Myocyte (in vitro differentiated cells): ENCODE data around the gene WWOX. TPM values are rescaled to one million over a fixed set of nuclear protein-coding genes. Genes with fewer than 3 reads are reported as not detected.

Source experiments
- DNase-seq: peaks from one replicate; pipeline ENCODE4 v3.0.0-alpha.2; 2012; ENCODE audit warnings: low read depth
- total RNA-seq: library from RNA; depleted of rRNA; stranded (reverse); fragments of >200 nt; gene quantifications from 2 replicates; pipeline ENCODE4 v1.2.3, GENCODE V29; 2014

The WWOX gene
- total RNA-seq, 1 donor from 2014 or later = 12.5 TPM

DNA sequence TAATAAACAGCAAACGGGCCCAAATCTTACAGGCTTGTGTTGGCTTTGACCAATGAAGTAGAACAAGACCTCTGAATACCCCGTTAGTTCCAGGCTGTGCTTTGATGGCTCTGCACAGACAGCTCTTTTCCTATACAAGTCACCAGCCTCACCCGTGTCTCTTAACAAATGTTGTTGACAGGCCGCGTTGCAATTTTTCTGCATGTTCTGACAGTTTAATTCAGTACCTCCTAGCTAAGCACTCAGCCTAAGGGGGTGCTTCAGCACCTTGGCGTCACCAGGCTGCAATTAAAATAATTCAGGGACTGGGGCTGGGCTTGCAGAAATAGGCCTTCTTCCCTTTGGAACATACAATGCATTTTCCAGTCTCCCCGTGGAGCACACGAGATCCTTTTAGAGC lies 1001.0 kb downstream of the WWOX start:
- no peak for DNase-seq

DNA sequence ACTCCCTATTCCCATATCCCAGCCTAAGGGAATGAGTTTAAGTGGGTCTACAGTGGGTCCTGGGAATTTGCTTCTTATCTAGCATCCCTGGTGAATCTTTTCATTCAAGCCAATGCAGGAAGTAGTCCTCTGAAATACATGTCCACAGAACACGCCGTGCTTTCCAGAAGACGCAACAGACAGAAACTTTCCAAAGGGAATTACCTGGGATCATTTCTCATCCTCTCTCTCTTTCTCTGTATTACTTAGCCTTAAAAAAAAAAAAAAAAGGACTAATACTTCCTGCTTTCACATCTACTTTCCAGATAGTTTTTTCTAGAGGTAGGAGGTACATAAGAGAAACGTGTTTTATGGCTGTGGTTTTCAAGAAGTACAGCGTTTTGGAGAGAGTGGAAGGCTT lies 1002.0 kb downstream of the WWOX start:
- no peak for DNase-seq

DNA sequence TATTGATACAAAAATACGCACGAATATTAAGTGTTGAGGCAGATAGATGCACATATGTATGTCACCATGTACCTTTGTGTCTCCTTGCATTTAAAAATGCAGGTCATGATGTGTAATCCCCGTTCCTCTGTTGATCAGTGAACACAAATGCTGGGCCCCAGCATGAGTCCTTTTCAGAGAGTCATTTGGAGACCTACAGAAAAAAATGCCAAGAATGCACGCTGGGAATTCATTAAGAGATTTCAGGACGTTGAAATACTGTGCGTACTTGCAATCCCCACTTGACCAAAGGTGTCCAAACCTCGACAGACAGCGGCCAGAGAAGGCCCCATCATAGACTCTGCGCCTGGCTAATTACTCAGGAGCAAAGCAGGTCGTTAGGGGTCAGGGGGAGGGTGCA lies 1005.1 kb downstream of the WWOX start:
- no peak for DNase-seq

DNA sequence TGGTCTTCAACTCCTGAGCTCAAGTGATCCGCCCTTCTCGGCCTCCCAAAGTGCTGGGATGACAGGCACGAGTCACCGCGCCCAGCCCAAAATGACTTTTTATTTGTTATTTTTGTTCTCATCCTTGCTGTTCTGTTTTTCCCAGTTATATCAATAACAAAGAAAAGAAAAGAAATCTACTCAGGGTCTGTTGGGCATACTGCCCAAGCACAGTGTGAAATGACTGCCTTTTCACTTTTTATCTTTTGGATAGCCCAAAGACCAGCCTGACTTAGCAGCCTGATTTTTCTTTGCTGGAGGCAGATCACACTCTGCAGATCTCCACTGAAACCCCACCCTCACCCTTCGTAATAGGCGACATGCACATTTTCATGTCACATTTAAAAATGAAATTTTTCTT lies 1007.8 kb downstream of the WWOX start:
- no peak for DNase-seq

DNA sequence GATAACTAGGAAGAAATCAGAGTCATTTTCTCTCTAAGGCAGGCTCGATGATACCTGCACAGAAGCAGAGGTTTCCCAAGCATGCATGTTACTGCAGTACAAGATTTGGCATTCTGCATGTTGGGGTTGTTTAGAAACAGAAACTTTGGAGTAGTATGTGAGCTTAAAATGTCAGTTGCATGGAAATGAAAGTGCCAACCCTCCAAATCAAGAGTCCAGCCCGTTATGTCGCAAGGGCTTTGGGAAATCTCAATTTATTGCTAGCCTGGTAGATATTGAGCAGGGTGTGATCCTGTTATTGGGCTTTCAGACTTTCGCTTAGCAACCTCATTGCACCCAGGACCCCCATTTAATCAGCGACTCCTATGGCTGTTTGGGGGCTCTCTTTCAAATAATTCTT lies 1010.3 kb downstream of the WWOX start:
- no peak for DNase-seq

DNA sequence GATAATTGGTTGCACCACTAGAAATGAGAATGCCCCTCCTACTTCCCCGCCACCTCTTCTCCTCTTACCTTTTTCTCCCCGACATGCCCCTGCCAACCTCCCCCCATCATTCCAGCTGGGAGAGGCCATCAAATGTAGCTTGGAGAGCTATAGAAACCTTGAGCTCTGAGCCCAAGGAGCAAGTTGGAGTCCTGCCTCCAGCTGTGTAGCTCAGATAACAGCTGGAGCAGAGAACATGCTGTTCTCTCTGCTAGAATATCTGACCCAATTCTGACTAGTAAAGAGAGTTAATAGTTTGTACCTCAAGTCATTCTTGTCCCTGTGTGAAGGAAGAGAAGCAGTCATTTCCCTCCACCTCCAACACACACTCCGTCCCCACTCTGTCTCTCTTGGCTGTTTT lies 1010.8 kb downstream of the WWOX start:
- no peak for DNase-seq

DNA sequence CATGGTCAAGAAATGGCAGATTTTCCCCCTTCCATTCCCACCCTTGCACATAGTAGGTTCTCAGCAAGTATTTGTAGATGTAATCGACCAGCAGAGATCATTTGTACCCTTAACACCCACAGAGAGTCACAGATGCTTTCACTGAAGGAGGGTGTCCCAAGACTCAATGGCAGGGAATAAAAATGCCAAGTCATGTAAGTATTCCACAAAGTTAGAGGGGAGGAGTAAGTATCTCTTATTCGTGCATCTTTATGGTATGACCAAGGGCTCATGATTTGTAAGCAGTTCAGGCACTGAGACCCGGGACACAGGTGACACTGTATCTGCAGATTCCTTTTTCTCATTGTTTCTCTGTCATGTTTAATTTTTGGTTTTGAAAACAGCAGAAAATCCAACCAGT lies 1011.5 kb downstream of the WWOX start:
- no peak for DNase-seq

DNA sequence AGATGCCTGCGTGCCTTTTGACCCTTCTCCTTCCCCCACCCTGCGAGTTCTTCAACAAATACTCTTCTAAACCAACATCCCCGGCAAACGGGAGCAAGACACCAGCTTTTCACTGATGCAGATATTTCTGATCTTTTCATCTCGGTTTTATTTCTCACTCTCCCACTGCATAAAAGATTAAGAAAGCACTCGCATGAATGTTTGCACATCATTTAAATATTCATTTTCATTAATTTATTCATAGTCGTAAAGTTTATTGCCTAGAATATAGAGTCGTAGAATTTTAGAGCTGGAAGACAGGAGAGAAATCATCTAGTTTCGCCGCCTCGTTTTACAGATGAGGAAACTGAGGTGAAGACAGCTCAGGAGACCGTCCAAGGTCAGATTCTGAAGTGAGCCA lies 1013.0 kb downstream of the WWOX start:
- DNase-seq = no peak

DNA sequence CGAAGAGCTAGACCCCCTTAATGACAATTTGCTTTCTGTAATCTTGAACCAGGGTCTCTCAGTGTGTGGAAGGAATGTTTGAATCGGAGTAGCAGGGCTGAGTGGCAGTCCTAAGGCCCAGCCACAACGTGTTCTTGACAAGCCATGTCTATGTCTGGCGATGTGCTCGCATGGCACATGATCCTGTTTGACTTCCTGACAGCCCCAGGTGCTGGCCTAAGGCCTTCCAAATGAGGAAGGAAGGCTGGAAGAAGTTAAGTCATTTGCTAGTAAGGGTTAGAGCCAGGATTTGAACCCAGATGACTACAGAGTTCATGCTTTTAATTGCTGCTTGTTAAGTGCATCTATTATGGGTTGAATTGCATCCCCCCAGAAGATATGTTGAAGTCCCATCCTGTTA lies 1014.4 kb downstream of the WWOX start:
- no peak for DNase-seq

DNA sequence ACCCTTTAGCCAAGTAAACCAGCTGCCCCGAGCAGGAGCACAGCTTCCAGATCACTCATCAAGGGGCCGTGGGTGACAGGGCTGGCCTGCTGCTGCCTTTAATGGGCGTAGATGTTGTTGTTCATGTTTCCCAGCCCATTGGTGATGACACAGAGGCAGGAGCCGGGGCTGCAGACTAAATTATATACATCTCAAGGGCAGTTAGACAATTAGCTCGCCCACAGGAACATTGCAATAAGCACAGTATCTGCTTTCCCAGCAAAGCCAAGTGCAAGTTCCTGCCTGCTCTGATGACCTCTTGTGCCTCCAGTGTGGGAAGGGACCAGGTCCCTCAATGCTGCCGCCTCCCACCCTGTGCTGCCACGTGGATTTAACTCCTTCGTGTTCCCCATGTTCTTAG lies 1015.3 kb downstream of the WWOX start:
- DNase-seq = no peak

DNA sequence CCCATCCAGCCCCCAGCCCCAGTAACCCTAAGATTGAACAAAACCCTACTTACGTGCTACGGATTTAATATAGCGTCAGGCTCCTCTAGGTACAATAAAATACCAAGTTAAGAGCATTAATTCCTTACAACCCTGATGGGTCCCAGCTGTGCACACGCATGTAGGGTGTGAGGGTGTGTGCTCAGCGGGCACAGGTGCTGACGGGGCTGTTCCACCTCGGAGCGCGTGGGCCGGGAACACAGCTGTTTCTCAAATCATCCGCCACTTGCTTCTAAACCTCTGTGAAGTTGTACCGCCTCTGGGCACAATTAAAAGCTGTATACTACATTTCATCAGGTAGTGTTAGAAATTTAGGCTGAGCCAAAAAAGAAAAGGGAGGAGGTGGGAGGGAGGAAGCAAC lies 1022.5 kb downstream of the WWOX start:
- DNase-seq = no peak

DNA sequence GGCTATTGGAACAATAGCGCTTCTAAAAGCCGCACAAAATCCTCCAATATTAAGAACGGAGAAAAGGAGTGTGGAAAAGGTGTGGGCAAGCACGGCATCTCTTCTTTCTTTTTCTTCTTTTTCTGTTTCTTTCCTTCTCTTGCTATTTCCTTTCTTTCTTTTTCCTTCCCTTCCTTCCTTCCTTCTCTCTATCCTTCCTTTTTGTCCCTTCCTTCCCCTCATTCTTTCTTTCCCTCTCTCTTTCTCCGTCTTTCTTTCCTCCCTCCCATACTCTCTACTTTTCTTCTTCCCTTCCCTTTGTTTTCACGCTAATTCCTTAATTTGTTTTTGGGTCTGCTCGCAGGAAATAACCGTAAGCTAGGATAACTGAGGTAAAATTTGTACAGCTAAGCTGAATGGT lies 1022.9 kb downstream of the WWOX start:
- DNase-seq = no peak

DNA sequence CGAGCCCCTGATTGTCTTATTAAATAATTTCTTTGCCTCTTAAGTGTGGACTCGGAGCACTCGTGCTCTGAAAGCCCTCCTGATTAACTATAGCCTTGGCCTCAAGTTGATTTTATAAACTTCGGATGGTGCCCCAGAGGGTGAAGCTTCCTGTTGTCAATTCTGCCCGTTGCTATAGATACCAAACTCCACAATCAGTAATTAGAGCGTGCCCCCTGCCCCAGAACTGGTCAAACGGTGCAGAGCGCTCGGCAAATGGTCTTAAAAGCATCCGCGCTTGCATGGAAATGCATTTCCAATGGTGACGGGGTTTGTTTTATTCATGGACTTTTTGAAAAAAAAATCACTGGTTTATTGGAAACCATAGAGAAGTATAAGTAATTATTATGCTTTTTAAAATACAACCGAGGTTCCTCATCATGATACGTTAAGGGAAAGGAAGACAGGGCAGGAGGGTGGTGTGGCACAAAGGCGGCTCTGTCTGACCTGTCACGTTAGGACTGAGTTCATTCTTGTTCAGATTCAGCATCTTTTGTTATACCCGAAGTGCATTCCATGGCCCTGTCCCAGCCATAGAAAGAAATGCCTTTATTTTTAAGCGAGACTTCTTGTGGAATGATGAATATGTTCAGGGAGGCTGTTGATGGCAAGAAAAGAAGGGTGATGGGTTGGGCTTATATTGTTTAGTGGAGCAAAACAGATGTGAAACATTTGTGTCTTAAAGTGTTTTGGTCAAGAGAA lies 1024.7 kb downstream of the WWOX start:
- DNase-seq = no peak

DNA sequence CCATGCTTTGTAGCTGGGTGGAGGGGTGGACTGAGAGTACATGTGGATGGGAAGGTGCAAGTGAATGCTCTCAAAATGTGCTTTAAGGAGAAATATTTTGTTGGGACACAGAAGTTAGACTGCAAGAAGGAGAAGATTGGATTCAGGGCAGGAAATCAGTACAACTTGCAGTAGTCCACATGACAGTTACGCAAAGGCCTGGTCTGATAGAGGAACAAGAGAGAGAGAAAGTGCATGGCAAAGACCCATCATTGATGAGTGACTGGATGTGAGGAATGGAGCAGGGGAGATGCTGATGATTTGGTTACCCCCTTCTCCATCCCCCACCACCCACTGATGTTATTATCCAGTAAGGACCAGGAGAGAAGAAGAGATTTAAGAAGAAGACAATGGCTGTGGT lies 1028.3 kb downstream of the WWOX start:
- DNase-seq = no peak

DNA sequence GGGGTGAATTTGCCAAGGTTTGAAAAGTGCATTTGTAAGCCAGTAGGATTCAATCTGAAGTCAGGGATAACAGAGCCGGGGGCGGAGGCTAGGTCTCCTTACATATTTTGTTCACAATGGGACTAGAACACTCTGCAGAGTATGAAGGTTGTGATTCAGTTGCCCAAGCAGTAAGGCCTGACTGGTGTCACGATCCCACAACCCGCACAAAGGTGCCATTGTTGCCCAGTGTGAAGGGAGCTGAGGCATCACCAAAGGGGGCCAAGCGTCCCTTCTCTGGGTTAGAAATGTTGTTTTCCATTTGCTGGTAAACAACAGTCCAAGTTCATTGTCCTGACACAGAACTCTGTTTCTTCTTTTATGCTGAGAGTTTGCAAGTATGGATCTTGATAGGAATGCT lies 1029.3 kb downstream of the WWOX start:
- DNase-seq = no peak

DNA sequence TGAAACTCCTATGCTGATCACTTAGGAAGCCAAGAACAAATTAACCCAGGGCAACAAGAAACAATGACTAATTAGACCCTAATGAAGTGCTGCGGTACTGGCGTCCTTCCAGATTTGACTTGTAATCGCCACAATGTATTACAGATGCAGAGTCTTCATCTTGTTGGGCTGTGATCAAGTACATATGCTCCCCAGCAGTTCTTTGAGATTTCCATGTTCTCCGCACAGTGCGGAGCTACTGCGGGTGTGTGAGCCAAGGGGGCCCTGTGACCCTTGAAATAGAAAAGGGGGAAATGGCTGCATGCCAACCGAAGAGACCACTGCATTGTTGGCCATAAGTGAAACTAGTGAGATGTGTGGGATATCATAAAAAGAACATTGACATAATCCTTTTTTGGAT lies 1031.2 kb downstream of the WWOX start:
- no peak for DNase-seq

DNA sequence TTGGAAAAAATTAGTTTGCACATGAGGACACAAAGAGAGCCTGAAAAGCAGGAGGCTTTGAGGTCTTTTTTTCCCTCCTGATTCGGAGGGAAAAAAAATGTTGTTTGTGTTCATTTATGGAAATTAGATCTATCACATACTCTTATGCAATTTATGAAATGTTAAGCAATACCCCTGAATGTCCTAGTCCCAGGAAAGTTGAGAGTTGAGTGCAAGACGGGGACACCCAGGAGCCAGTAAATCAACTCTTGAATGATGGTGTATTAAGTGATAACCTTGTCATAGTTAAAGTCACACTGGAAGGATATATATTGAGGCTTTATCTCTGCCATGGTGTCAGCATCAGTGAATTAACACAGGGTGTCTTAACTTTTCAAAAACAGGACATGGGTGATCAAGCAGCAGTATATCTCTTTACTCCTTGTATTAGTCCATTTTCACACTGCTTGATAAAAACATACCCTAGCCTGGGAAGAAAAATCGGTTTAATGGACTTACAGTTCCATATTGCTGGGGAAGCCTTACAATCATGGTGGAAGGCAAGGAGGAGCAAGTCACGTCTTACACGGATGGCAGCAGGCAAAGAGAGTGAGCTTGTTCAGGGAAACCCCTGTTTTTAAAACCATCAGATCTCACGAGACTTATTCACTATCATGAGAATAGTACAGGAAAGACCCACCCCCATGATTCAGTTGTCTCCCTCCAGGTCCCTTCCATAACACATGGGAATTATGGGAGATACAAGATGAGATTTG lies 1032.0 kb downstream of the WWOX start:
- no peak for DNase-seq

DNA sequence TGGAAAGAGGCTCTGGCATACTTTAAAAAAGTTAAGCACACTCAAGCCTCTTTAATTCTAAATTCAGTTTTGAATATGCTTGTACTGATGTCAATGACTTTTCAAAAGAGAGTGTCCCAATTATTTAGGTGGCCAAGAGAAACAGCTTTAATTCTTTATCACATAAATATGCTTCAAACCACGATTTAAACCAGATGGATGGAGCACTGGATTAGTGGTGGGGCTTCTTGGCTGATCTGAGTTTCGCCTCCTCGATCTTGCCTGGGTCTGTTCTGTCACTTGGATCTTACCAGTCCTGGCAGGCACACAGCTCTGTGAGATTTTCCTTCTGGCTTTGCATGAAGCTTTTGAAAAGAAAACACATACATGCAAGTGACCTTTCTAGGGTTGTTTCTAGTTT lies 1033.2 kb downstream of the WWOX start:
- DNase-seq = no peak

DNA sequence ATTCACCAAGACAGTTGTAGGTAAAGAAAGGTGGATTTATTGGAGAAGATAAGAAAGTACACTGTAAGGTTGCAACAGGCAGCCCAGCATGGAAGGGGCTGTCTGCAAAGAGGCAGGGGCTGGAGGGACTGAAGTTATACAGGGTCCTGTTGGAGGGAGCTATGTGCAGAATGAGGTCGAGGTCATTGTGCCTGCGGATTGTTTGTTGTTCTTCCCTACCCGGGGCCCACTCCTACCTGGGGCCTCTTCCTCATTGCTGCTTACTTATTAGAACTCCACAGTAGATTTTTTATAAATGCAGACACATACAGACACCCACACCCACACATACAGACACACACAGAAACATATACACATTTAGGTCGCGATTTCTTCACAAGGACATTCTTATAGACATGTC lies 1034.8 kb downstream of the WWOX start:
- no peak for DNase-seq

DNA sequence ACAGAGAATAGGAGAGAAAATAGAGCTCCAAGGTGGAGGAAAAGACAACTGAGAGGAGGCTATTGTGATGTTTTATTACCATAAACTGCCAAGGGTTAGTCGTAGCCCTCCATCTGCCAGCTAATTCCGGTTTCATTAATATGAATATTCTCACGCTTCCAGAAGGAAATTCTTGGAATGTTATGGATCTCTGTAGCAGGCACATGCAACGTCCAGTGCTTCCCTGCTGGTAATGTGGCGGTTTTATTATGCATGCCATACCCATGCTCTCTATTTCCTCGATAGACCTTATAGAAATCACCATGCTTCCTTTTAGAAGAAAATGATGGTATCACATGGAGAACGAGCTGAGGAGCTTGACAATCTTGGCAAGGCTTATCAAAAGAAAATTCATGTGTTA lies 1037.5 kb downstream of the WWOX start:
- no peak for DNase-seq

DNA sequence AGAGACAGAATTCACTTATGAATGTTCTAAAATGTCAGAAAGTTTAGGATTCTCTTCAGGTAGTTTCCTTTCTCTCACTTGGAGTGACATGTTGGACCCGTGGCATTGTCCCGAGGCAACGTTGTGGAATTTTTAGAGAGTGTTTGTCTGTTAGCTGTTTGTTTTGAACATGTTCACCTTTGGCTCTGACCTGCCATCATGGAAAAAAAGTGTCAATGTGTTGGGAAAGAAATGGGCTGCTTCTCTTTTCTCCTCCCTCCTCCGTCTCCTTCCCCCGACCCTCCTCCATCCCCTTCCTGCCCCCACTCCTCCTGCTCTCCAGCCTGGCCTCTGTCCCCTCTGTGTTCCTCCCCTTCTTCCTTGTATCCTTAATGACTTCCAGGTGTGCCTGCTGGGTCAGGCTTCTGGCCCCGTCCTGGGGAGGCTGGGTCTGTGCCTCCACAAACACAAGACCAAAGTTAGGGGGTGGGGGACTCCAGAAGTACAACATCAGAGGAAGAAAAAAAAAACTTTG lies 1038.0 kb downstream of the WWOX start:
- DNase-seq = no peak

DNA sequence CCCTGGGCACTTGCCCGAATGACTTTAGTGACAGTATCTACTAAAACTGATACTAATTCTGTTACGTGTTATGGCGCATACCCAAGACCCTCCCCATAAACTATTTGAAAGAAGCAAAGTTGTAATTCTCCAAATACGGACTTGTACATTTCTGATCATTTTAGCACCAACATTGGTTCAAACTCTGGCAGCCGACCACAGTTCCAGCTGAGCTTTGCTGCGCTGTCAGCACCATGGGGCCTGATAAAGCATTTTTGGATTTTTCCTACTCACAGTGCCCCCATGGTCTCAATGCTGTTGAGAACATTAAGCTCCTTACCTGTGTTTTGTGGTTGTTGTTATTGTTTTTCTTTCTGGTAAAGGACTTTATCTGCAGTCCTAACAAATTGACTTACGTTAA lies 1040.3 kb downstream of the WWOX start:
- no peak for DNase-seq

DNA sequence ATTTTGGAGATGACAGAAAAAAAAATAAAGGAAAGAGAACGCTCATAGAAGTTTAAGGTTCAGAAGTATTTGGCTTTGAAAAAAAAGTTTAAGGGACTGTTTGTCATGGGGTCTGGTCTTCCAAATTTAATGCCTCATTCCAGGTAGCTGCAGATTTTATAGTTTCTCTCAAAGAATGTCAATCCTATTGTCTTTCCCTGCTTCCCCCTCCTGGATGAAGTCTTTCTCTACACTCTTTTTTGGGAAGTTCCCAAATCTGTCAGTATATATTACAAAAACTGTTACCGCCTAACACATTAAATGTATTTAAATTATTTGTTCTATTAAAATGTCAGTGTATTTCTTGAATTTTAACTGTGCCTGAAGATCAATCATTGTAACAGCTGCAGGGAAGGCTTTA lies 1043.6 kb downstream of the WWOX start:
- DNase-seq = no peak
